Measurements from ENCODE around the gene ZMYND10. TPM values are rescaled to one million over a fixed set of nuclear protein-coding genes. Genes with fewer than 3 reads are reported as not detected.

ZMYND10 gene
- total and polyA plus RNA-seq, 5 experiments from 2014 or later: 3.6 to 4.0 TPM; not detected in 3

GRCh38 chr3:50365080-50365841 lies 19.7 kb upstream of the ZMYND10 start:
- peak overlapping the region; percentile 87 to 93 (median 88) for H3K4me3 Mint-ChIP-seq
- no peaks in the 10 kb centered on the region for H3K36me3 Mint-ChIP-seq
- DNase-seq (peak; percentile 91 to 98 (median 94)), ATAC-seq (peak; percentile 96 to 97)
- H3K27me3 Mint-ChIP-seq: no peaks in the 10 kb centered on the region
- H3K9me3 Mint-ChIP-seq: no peaks in the 10 kb centered on the region
- POLR2A ChIA-PET: interaction anchor here (0.5 to 10.4 kb wide), 12 partner anchors 16 to 1020 kb away, joined by 3 to 102 read pairs (median 8); partner anchors contain the start of genes C3orf18, CYB561D2, HEMK1 and HYAL3
- peak overlapping the region; percentile 81 to 97 (median 96) for H3K27ac Mint-ChIP-seq
- peaks cover 14 to 44% (median 31%) of the 10 kb centered on the region in 4 donors for H3K4me1 Mint-ChIP-seq

- POLR2A ChIA-PET: interaction anchor here (0.7 to 10.4 kb wide), 11 partner anchors 16 to 1021 kb away, joined by 3 to 102 read pairs (median 8); partner anchors contain the start of genes C3orf18, CYB561D2, HEMK1 and HYAL3
- Mint-ChIP-seq H3K4me1 (peaks cover 16 to 48% (median 34%) of the 10 kb centered on the region in 4 donors), H3K27ac (peak overlapping the region in 6 of 10 donors; percentile 9 to 96 (median 41)), H3K27me3 (no peaks in the 10 kb centered on the region), H3K4me3 (peak overlapping the region; percentile 68 to 93 (median 87)), H3K36me3 (no peaks in the 10 kb centered on the region), H3K9me3 (no peaks in the 10 kb centered on the region)
- peak in 1 of 10 donors; percentile 28 for DNase-seq
- peak; percentile 17 to 50 for ATAC-seq
Observed at GRCh38 chr3:50364573-50365079, 19.1 kb upstream of the ZMYND10 start.

GRCh38 chr3:50359760-50360110 lies 14.2 kb upstream of the ZMYND10 start:
- Mint-ChIP-seq H3K9me3 (no peaks in the 10 kb centered on the region), H3K4me3 (peak overlapping the region; percentile 89 to 99 (median 96)), H3K36me3 (peaks cover 0 to 17% (median 2%) of the 10 kb centered on the region in 3 donors), H3K27ac (peak overlapping the region; percentile 87 to 98 (median 96)), H3K4me1 (peaks cover 23 to 56% (median 46%) of the 10 kb centered on the region in 4 donors), H3K27me3 (no peaks in the 10 kb centered on the region)
- POLR2A ChIA-PET: interaction anchor here (1.5 to 10.4 kb wide), 3 partner anchors 11 to 21 kb away, joined by 4 to 102 read pairs (median 99); partner anchors contain the start of genes CYB561D2, NPRL2 and RASSF1
- DNase-seq: no peak
- peak; percentile 15 to 33 for ATAC-seq

- Mint-ChIP-seq H3K36me3 (peaks cover 0 to 23% (median 2%) of the 10 kb centered on the region in 3 donors), H3K4me1 (peaks cover 25 to 58% (median 46%) of the 10 kb centered on the region in 4 donors), H3K27me3 (no peaks in the 10 kb centered on the region), H3K9me3 (no peaks in the 10 kb centered on the region), H3K4me3 (peak within 1 kb of the TSS; percentile 89 to 99 (median 96)), H3K27ac (peak within 1 kb of the TSS; percentile 87 to 98 (median 96))
- ATAC-seq (peak; percentile 99 to 100), DNase-seq (peak; percentile 86 to 98 (median 94))
- POLR2A ChIA-PET: interaction anchor here (0.6 to 10.4 kb wide), 5 partner anchors 10 to 1901 kb away, joined by 3 to 102 read pairs (median 4); partner anchors contain the start of genes CYB561D2, NPRL2 and RASSF1
Observed at GRCh38 chr3:50358911-50359759, 13.6 kb upstream of the ZMYND10 start, which contains the start of gene TMEM115. TMEM115 (minus strand) TSS chr3:50359521; CDS start chr3:50359063, 458 bp downstream.

GRCh38 chr3:50358355-50358910 lies 12.9 kb upstream of the ZMYND10 start:
- H3K4me1 Mint-ChIP-seq: peaks cover 24 to 61% (median 46%) of the 10 kb centered on the region in 4 donors
- H3K4me3 Mint-ChIP-seq: peak overlapping the region; percentile 85 to 99 (median 92)
- no peak for DNase-seq
- peaks cover 0 to 28% (median 2%) of the 10 kb centered on the region in 3 donors for H3K36me3 Mint-ChIP-seq
- H3K27ac Mint-ChIP-seq: peak overlapping the region; percentile 80 to 95 (median 90)
- H3K9me3 Mint-ChIP-seq: no peaks in the 10 kb centered on the region
- POLR2A ChIA-PET: interaction anchor here (0.6 to 10.4 kb wide), 5 partner anchors 13 to 1901 kb away, joined by 3 to 99 read pairs (median 3); partner anchors contain the start of genes IFRD2 and RASSF1
- ATAC-seq: no peak
- H3K27me3 Mint-ChIP-seq: no peaks in the 10 kb centered on the region

- Mint-ChIP-seq H3K27ac (peak overlapping the region; percentile 34 to 95 (median 84)), H3K9me3 (no peaks in the 10 kb centered on the region), H3K4me3 (peak overlapping the region; percentile 85 to 99 (median 92)), H3K27me3 (no peaks in the 10 kb centered on the region), H3K36me3 (peaks cover 0 to 28% (median 2%) of the 10 kb centered on the region in 3 donors), H3K4me1 (peaks cover 24 to 61% (median 46%) of the 10 kb centered on the region in 4 donors)
- POLR2A ChIA-PET: interaction anchor here (0.6 to 11.6 kb wide), 6 partner anchors 16 to 1143 kb away, joined by 3 to 318 read pairs (median 4); partner anchors contain the start of genes C3orf18, HEMK1, IFRD2 and RASSF1
- DNase-seq (no peak), ATAC-seq (no peak)
Observed at GRCh38 chr3:50357481-50357880, 11.9 kb upstream of the ZMYND10 start.

- ATAC-seq: no peak
- POLR2A ChIA-PET: interaction anchor here (1.6 to 11.6 kb wide), 2 partner anchors 15 to 213 kb away, joined by 4 to 318 read pairs; partner anchors contain the start of genes HEMK1, RASSF1 and ZMYND10
Observed at GRCh38 chr3:50356553-50356952, 11.0 kb upstream of the ZMYND10 start.

GRCh38 chr3:50355829-50356552 lies 10.5 kb upstream of the ZMYND10 start:
- peak overlapping the region in 6 of 10 donors; percentile 13 to 87 (median 46) for H3K27ac Mint-ChIP-seq
- H3K9me3 Mint-ChIP-seq: no peaks in the 10 kb centered on the region
- DNase-seq (no peak), ATAC-seq (no peak)
- H3K4me3 Mint-ChIP-seq: peak overlapping the region in 9 of 10 donors; percentile 10 to 98 (median 85)
- no peaks in the 10 kb centered on the region for H3K27me3 Mint-ChIP-seq
- H3K36me3 Mint-ChIP-seq: peaks cover 0 to 31% (median 2%) of the 10 kb centered on the region in 3 donors
- POLR2A ChIA-PET: interaction anchor here (1.6 to 11.6 kb wide), 2 partner anchors 14 to 213 kb away, joined by 4 to 318 read pairs; partner anchors contain the start of genes HEMK1, RASSF1 and ZMYND10
- H3K4me1 Mint-ChIP-seq: peaks cover 27 to 73% (median 56%) of the 10 kb centered on the region in 4 donors

More at GRCh38 chr3:50356553-50356952, 11.0 kb upstream of the ZMYND10 start:
- no peaks in the 10 kb centered on the region for H3K9me3 Mint-ChIP-seq
- H3K36me3 Mint-ChIP-seq: peaks cover 0 to 31% (median 2%) of the 10 kb centered on the region in 3 donors
- DNase-seq: no peak
- H3K27ac Mint-ChIP-seq: peak overlapping the region in 7 of 10 donors; percentile 25 to 90 (median 75)
- H3K27me3 Mint-ChIP-seq: no peaks in the 10 kb centered on the region
- peak overlapping the region; percentile 32 to 99 (median 90) for H3K4me3 Mint-ChIP-seq
- H3K4me1 Mint-ChIP-seq: peaks cover 24 to 67% (median 50%) of the 10 kb centered on the region in 4 donors

GRCh38 chr3:50354850-50355249 lies 9.3 kb upstream of the ZMYND10 start:
- Mint-ChIP-seq H3K4me3 (peak overlapping the region in 1 of 10 donors; percentile 41), H3K27ac (peak overlapping the region in 4 of 10 donors; percentile 14 to 60 (median 46)), H3K9me3 (no peaks in the 10 kb centered on the region), H3K27me3 (no peaks in the 10 kb centered on the region), H3K36me3 (peaks cover 0 to 31% (median 2%) of the 10 kb centered on the region in 3 donors), H3K4me1 (peaks cover 36 to 82% (median 65%) of the 10 kb centered on the region in 4 donors)
- ATAC-seq (no peak), DNase-seq (no peak)
- POLR2A ChIA-PET: interaction anchor here (11.6 kb wide), 1 partner anchor 13 kb away, joined by 318 read pairs; the partner anchor contains the start of genes RASSF1 and ZMYND10

GRCh38 chr3:50354186-50354764 lies 8.7 kb upstream of the ZMYND10 start:
- POLR2A ChIA-PET: interaction anchor here (11.6 kb wide), 1 partner anchor 13 kb away, joined by 318 read pairs; the partner anchor contains the start of genes RASSF1 and ZMYND10
- Mint-ChIP-seq H3K36me3 (peaks cover 0 to 30% (median 2%) of the 10 kb centered on the region in 3 donors), H3K4me1 (peaks cover 32 to 81% (median 65%) of the 10 kb centered on the region in 4 donors), H3K9me3 (no peaks in the 10 kb centered on the region), H3K27me3 (no peaks in the 10 kb centered on the region), H3K4me3 (peak overlapping the region in 1 of 10 donors; percentile 20), H3K27ac (peak overlapping the region in 5 of 10 donors; percentile 15 to 75 (median 56))
- ATAC-seq (no peak), DNase-seq (no peak)
